Naive B cell (primary cell): ENCODE measurements around the gene SLC16A3. TPM values are rescaled to one million over a fixed set of nuclear protein-coding genes. Genes with fewer than 3 reads are reported as not detected.

Experiments used
- ATAC-seq, 2 donors: fragments of 150-1000 bp; cut with Tn5 transposase; 2 replicates each; pipeline ENCODE4 v1.10.0; 2021; ENCODE audit warnings: low read depth in 2 of 2, mild to moderate bottlenecking in 2 of 2, moderate library complexity in 2 of 2
- DNase-seq: peaks from one replicate; pipeline ENCODE4 v3.0.0; 2022
- H3K27ac Mint-ChIP-seq, 6 donors: one replicate each; pipeline ENCODE4 v1.8.0; 2020 to 2022; ENCODE audit warnings: mild to moderate bottlenecking in 6 of 6, mixed read lengths in 6 of 6, moderate library complexity in 5 of 6, inconsistent platforms in 2 of 6
- H3K27me3 Mint-ChIP-seq, 3 donors: one replicate each; pipeline ENCODE4 v1.8.0; 2021 to 2022; ENCODE audit warnings: mixed read lengths in 3 of 3, mild to moderate bottlenecking in 1 of 3
- H3K36me3 Mint-ChIP-seq, 2 donors: one replicate each; pipeline ENCODE4 v1.8.0; 2020 to 2022; ENCODE audit warnings: mixed read lengths in 2 of 2, inconsistent platforms in 1 of 2, mild to moderate bottlenecking in 1 of 2
- H3K4me1 Mint-ChIP-seq, 3 donors: one replicate each; pipeline ENCODE4 v1.8.0; 2020 to 2022; ENCODE audit warnings: mixed read lengths in 3 of 3, inconsistent platforms in 1 of 3, mild to moderate bottlenecking in 1 of 3, moderate library complexity in 1 of 3
- H3K4me3 Mint-ChIP-seq, 8 donors: one replicate each; pipeline ENCODE4 v1.8.0; 2020 to 2022; ENCODE audit warnings: mild to moderate bottlenecking in 8 of 8, mixed read lengths in 8 of 8, moderate library complexity in 8 of 8, inconsistent platforms in 2 of 8
- H3K9me3 Mint-ChIP-seq, 7 donors: one replicate each; pipeline ENCODE4 v1.8.0; 2020 to 2022; ENCODE audit warnings: mixed read lengths in 7 of 7, mild to moderate bottlenecking in 5 of 7, inconsistent platforms in 2 of 7, moderate library complexity in 1 of 7
- polyA plus RNA-seq, 6 donors: library from polyadenylated mRNA; unstranded; fragments of 300-500 nt; fragmentation: Illumina TruSeq; gene quantifications; one replicate each; pipeline ENCODE4 v1.2.3, GENCODE V29; 2021; ENCODE audit warnings: low read depth in 6 of 6

Gene SLC16A3
- polyA plus RNA-seq, 6 donors from 2014 or later, result 1.9 to 3.6 (median 1.9) TPM

DNA sequence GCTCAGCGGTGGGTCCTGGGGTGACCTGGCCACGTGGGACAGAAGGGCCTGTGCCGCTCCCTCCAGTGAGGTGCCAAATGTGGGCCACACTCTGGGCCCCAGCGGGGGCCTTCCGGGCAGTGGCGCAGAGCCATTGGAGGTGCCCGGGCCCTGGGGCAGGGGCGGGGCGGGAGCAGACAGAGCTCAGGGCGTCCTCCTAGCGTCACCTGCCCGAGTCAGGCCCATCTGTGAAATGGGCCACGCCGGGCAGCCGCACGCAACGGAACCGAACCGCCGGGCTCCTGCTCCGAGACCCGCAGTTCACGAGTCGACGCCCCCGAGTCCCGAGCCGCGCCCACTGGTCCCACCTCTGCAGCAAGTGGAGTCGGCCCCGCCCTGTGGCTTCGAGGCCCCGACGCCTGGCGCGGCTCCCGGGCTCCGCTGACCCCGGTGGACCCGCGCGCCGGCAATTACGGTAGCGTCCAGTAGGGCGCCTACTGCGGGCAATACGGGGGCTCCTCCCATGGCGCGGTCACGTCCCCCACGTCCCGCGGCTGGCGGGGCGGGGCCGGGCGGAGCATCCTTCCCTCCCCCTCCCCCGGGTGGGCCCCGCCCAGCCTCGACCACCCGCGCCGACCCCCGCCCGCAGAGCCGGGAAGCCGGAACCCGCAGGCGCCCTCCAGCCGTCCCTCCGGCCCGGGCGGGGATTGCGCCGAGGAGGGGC is 1.9 kb downstream of the SLC16A3 start:
- no peaks in the 10 kb centered on the region for H3K27me3 Mint-ChIP-seq
- peak; percentile 11 to 18 for ATAC-seq
- H3K36me3 Mint-ChIP-seq, result no peaks in the 10 kb centered on the region
- H3K4me3 Mint-ChIP-seq, result peak overlapping the region; percentile 69 to 85 (median 76)
- no peak overlapping the region for H3K27ac Mint-ChIP-seq
- H3K4me1 Mint-ChIP-seq, result peaks cover 7 to 15% (median 13%) of the 10 kb centered on the region in 3 donors
- no peaks in the 10 kb centered on the region for H3K9me3 Mint-ChIP-seq
- DNase-seq, result peak; percentile 48

- no peak overlapping the region for H3K27ac Mint-ChIP-seq
- DNase-seq (no peak), ATAC-seq (peak; percentile 11)
- H3K9me3 Mint-ChIP-seq, result no peaks in the 10 kb centered on the region
- H3K4me1 Mint-ChIP-seq, result peaks cover 7 to 20% (median 13%) of the 10 kb centered on the region in 3 donors
- peak overlapping the region in 5 of 8 donors; percentile 21 to 76 (median 51) for H3K4me3 Mint-ChIP-seq
- H3K27me3 Mint-ChIP-seq, result no peaks in the 10 kb centered on the region
- no peaks in the 10 kb centered on the region for H3K36me3 Mint-ChIP-seq
These were observed 2.4 kb downstream of the SLC16A3 start for GRCh38 chr17:82231312-82231561.

DNA sequence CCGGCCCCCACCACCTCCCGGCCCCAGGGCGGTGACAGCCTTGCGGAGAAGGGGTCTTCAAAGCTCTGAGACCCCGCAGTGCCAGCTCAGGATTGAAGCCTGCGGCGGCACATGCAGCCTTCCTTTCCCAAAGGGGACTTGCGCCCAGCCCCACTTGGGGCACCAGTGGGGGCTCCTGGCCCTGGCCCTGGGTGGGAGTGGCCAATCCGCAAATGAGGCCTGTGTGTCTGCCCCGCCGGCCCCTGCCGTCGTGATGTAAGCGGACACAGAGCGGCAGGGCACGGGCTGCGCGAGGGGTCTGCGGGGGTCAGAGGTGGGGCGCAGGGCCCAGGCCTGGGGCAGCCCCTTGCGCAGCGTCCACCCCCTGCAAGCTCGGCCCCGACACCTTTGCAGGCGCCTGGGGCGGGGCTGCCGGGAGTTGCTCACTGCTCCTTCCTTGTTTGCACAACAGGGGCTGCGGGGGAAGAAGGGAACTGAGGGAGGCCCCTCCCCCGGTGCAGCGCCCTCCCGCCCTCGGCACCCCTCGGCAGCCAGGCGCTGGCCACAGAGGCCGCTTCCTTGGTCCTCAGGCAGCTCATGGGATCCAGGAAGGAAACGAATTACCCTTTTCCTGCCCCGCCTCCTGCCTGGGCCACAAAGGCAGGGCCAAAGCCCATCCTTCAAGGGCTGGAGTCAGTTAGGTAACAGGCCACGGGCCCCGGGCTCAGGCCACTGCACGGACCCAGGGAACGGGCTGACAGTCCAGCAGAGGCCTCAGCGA is 2.9 kb downstream of the SLC16A3 start:
- ATAC-seq (no peak), DNase-seq (no peak)
- H3K27me3 Mint-ChIP-seq, result no peaks in the 10 kb centered on the region

GRCh38 chr17:82232322-82232820 is 3.5 kb downstream of the SLC16A3 start:
- H3K27ac Mint-ChIP-seq, result no peak overlapping the region
- H3K4me3 Mint-ChIP-seq, result peak overlapping the region in 1 of 8 donors; percentile 76
- DNase-seq (no peak), ATAC-seq (no peak)
- no peaks in the 10 kb centered on the region for H3K27me3 Mint-ChIP-seq
- H3K9me3 Mint-ChIP-seq, result no peaks in the 10 kb centered on the region
- no peaks in the 10 kb centered on the region for H3K36me3 Mint-ChIP-seq
- peaks cover 7 to 24% (median 13%) of the 10 kb centered on the region in 3 donors for H3K4me1 Mint-ChIP-seq

More for the DNA sequence above, 2.9 kb downstream of the SLC16A3 start:
- H3K4me1 Mint-ChIP-seq, result peaks cover 7 to 24% (median 13%) of the 10 kb centered on the region in 3 donors
- no peaks in the 10 kb centered on the region for H3K36me3 Mint-ChIP-seq
- peak overlapping the region in 6 of 8 donors; percentile 21 to 76 (median 49) for H3K4me3 Mint-ChIP-seq
- no peaks in the 10 kb centered on the region for H3K9me3 Mint-ChIP-seq
- no peak overlapping the region for H3K27ac Mint-ChIP-seq

DNA sequence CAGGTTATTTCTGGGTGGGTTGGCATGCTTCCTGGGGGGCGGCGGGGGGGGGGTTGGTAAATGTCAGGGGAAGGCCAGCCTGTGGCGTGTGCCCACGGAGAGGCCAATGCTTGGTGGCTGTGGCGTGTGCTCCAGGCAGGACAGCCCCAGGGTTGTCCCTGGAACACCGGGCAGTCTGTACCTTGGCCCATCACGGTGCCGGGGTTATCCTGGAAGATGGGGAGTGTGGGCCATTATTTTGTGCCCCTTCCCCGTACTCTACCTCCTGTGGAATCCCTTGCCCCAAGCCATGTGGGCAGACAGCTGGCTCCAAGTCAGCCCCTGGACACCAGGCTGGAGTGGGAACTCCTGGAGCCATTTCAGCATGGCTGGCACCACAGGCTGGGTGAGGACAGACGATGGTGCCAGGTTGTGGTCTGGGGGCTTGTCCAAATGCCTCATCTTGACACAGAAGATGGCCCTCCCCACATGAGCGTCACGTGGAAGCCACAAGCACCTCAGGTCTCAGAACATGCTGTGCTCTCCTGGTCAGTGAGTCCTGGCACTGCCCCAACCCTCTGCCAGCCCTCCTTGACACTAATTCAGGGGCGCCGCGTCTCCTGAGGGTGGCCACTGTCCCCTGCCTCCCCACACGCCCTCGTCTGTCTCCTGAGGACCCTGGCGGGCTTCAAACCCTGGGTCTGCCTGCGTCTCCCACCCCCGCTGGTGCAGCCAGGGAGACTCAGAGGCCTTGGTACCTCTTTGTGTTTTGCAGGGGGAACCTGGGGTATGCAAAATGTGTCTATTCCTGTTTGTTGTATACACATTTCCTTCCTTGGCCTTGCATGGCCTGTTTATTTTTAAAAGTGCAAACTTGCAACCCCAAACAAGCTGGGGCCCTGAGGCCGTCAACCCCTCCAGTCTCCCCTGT is 4.3 kb downstream of the SLC16A3 start:
- no peak for ATAC-seq
- Mint-ChIP-seq H3K4me3 (peak overlapping the region in 6 of 8 donors; percentile 49 to 75 (median 60)), H3K27me3 (no peaks in the 10 kb centered on the region), H3K4me1 (peaks cover 10 to 24% (median 12%) of the 10 kb centered on the region in 3 donors), H3K27ac (peak overlapping the region in 2 of 6 donors; percentile 57 to 70), H3K9me3 (peaks cover 0 to 2% (median 0%) of the 10 kb centered on the region in 7 donors), H3K36me3 (no peaks in the 10 kb centered on the region)
- DNase-seq, result no peak

DNA sequence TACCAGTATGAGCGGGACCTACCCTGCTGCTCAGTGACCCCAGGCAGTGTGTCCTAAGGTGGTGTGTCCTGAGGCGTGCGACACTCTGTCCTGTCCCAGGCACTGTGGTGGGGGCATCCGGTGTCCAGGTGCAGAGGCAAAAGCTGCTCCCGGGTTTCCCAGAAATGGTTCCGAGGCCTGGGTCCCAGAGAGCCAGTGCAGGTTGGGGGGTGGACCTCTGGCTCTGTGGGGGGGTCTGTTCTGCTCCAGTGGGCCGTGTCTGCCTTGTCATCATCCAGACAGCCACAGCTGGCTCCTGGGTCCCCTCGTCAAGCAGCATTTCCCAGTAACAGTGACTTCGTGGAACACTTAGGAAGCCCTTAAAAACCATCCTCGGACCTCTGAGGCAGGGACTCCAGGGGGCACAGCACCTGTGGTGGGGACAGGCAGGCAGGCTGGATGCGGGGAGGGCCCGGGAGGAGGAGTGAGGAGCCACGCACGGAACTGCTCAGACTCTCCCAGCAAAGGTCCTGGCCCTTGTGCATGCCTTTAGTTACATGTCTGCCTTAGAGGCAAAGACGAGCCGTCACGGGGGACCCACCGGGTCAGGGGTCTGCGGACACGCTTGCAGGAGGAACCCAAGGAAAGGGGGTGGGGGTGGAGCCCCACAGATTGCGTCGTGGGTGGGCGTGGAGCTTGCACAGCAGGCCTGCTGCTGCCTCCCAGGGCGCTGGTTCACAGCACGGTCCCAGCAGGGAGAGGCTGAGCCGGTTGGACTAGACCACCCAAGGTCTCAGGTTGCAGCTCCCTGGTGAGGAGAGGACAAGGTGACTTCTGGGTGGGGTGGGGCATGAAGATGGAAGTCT is 5.6 kb downstream of the SLC16A3 start:
- H3K27me3 Mint-ChIP-seq, result no peaks in the 10 kb centered on the region
- peaks cover 0 to 2% (median 0%) of the 10 kb centered on the region in 7 donors for H3K9me3 Mint-ChIP-seq
- ATAC-seq, result no peak

DNA sequence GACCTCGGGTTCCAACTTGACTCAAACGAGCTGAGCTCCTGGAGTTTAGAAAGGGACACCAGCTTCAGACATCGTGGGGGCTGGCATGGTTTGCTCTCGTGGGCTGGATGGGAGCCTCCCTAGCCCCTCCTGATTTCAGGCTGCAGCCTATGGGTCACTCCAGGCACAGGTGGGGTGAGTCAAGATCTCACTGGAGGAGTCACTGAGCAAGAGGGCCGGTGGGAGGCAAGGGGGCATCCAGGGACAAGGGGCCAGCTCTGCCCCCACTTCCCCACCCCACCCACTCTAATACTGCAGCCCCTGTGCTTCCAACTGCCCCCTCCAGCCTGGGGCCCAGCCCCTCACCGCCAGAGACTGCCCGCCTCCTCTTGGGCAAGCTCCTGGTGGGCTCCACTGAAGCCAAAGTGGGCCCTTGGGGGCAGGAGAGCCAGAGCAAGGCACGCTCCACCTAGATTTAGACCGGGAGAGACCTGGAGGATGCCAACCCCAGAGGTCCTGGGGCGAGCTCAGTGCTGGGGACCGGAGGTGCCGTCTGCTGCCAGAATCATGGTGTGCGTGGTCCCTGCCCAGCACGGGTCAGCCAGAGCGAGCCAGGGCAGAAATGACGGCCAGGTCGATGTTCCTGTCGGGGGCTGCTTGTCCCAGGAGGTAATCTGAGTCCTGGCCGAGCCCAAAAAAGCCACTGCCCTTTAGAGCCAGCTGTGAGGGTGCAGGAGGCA is 6.4 kb downstream of the SLC16A3 start:
- peaks cover 0 to 2% (median 0%) of the 10 kb centered on the region in 7 donors for H3K9me3 Mint-ChIP-seq
- ATAC-seq (no peak), DNase-seq (no peak)
- H3K36me3 Mint-ChIP-seq, result no peaks in the 10 kb centered on the region
- H3K27me3 Mint-ChIP-seq, result no peaks in the 10 kb centered on the region
- H3K4me3 Mint-ChIP-seq, result no peak overlapping the region
- H3K4me1 Mint-ChIP-seq, result peaks cover 13 to 40% (median 17%) of the 10 kb centered on the region in 3 donors
- peak overlapping the region in 2 of 6 donors; percentile 11 to 70 for H3K27ac Mint-ChIP-seq

More for the DNA sequence above, 5.6 kb downstream of the SLC16A3 start:
- Mint-ChIP-seq H3K4me1 (peaks cover 17 to 37% (median 21%) of the 10 kb centered on the region in 3 donors), H3K36me3 (no peaks in the 10 kb centered on the region), H3K4me3 (peak overlapping the region in 1 of 8 donors; percentile 28), H3K27ac (peak overlapping the region in 2 of 6 donors; percentile 60 to 70)
- no peak for DNase-seq

GRCh38 chr17:82235775-82236141 is 6.9 kb downstream of the SLC16A3 start:
- Mint-ChIP-seq H3K36me3 (no peaks in the 10 kb centered on the region), H3K4me3 (no peak overlapping the region), H3K27me3 (no peaks in the 10 kb centered on the region), H3K27ac (peak overlapping the region in 1 of 6 donors; percentile 39), H3K9me3 (peaks cover 0 to 2% (median 0%) of the 10 kb centered on the region in 7 donors), H3K4me1 (peaks cover 16 to 44% (median 18%) of the 10 kb centered on the region in 3 donors)
- ATAC-seq (no peak), DNase-seq (no peak)

DNA sequence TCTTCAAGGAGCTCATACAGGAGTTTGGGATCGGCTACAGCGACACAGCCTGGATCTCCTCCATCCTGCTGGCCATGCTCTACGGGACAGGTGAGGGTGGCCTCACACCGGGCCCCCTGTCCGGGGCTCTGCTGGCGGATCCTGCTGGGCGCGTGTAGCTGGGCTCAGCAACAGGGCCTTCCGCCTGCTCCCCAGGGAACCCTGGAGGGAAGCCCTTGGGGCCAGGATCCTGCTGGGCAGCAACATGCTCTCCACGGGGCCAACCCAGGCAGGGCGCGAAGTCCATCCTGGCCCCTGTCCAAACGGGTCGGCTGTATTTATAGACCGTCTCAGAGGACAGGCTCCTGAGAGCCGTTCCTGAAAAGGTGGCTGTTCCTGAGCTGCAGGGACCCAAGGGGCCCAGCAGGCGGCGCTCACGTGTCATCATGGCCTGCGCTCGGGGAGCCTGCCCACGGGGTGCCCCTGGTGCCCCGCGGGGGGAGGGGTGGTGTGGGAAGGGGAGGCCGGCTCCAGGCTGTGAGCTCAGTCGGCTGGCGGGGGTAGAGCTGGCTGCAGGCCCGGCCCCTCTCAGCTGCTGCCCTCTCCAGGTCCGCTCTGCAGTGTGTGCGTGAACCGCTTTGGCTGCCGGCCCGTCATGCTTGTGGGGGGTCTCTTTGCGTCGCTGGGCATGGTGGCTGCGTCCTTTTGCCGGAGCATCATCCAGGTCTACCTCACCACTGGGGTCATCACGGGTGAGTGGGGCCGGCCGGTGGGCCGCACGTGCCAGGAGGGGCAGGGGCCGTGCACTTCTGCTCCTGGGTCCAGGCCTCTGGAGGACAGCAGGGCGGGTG is 7.5 kb downstream of the SLC16A3 start:
- Mint-ChIP-seq H3K4me1 (peaks cover 16 to 47% (median 22%) of the 10 kb centered on the region in 3 donors), H3K27me3 (no peaks in the 10 kb centered on the region), H3K4me3 (peak overlapping the region in 1 of 8 donors; percentile 68), H3K36me3 (no peaks in the 10 kb centered on the region), H3K27ac (peak overlapping the region in 2 of 6 donors; percentile 39 to 47), H3K9me3 (peaks cover 0 to 2% (median 0%) of the 10 kb centered on the region in 7 donors)
- peak; percentile 39 to 55 for ATAC-seq
- peak; percentile 62 for DNase-seq

GRCh38 chr17:82237083-82237745 is 8.4 kb downstream of the SLC16A3 start:
- Mint-ChIP-seq H3K4me1 (peaks cover 21 to 54% (median 26%) of the 10 kb centered on the region in 3 donors), H3K27me3 (no peaks in the 10 kb centered on the region), H3K9me3 (peaks cover 0 to 2% (median 0%) of the 10 kb centered on the region in 7 donors), H3K36me3 (no peaks in the 10 kb centered on the region), H3K4me3 (peak overlapping the region in 1 of 8 donors; percentile 27), H3K27ac (peak overlapping the region in 1 of 6 donors; percentile 22)
- ATAC-seq (no peak), DNase-seq (no peak)
